Measurements from ENCODE around the gene RNF121. TPM values are rescaled to one million over a fixed set of nuclear protein-coding genes. Genes with fewer than 3 reads are reported as not detected.

RNF121 gene
- total and polyA plus RNA-seq, 12 donors: 8.3 to 25.7 (median 19.2) TPM

DNA sequence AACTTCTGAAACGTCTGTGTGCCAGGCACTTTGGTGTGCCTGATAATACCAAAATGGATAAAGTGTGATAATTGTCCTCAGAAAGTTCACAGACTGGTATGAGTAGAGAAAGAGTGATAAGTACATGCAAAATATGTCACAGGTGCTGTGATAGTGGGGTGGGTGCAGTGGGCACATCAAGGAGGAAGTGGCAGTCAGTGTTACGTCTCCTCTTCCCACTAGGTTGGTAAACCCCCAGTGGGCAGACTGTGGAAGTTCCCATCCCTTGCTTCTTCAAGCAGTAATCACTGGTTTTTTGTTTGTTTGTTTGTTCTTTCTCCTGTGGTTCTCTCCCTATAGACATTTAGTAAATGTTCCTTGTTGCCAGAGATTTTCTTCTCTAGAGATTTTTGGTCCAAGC is 5.4 kb downstream of the RNF121 start:
- WGBS, 2 donors: 43 to 48% methylated on average over 2 of the region's 2 CpGs
- no peak overlapping the region for H3K27ac ChIP-seq
- H3K4me3 ChIP-seq: no peak overlapping the region
- H3K9me3 ChIP-seq: no peaks in the 10 kb centered on the region
- no peak for ATAC-seq
- H3K36me3 ChIP-seq: no peaks in the 10 kb centered on the region
- TF ChIP-seq, protein P1, sequence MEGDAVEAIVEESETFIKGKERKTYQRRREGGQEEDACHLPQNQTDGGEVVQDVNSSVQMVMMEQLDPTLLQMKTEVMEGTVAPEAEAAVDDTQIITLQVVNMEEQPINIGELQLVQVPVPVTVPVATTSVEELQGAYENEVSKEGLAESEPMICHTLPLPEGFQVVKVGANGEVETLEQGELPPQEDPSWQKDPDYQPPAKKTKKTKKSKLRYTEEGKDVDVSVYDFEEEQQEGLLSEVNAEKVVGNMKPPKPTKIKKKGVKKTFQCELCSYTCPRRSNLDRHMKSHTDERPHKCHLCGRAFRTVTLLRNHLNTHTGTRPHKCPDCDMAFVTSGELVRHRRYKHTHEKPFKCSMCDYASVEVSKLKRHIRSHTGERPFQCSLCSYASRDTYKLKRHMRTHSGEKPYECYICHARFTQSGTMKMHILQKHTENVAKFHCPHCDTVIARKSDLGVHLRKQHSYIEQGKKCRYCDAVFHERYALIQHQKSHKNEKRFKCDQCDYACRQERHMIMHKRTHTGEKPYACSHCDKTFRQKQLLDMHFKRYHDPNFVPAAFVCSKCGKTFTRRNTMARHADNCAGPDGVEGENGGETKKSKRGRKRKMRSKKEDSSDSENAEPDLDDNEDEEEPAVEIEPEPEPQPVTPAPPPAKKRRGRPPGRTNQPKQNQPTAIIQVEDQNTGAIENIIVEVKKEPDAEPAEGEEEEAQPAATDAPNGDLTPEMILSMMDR (IDR thresholded peaks at IDR 0.05): no peak
- intact Hi-C loops (cut with DNase I): no loop called here
- no peaks in the 10 kb centered on the region for H3K27me3 ChIP-seq
- DNase-seq: no peak
- H3K4me1 ChIP-seq: peaks cover 0 to 70% (median 43%) of the 10 kb centered on the region in 9 donors

DNA sequence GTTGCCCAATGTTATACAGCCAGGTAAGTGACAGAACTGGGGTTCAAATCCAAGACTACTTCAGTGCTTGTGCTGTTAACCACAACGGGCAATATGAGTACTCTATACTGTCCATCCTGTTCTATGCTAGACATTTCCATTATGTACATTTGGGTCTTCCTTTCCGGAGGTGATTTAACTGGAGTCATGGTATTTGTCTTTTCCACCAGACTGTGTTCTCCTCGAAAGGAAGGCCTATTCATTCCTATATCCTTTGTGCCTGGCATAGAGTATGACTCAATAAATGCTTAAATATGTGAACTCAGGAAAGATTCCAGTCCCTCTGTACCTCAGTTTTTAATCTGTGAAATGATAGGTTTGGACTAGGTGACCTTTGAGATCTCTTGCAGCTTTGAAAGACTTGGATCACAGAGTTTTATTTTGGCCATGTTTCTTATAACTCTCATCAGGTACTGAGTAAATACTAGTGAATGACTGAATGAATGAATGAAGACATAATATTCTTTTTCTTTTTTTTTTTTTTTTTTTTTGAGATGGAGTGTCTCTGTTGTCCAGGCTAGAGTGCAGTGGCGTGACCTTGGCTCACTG is 6.6 kb downstream of the RNF121 start:
- no peaks in the 10 kb centered on the region for H3K27me3 ChIP-seq
- H3K27ac ChIP-seq: no peak overlapping the region
- no peak for ATAC-seq
- no peaks in the 10 kb centered on the region for H3K9me3 ChIP-seq
- H3K4me3 ChIP-seq: no peak overlapping the region
- no peaks in the 10 kb centered on the region for H3K36me3 ChIP-seq
- 86 to 91% methylated on average over 4 of the region's 4 CpGs for WGBS, 2 donors
- intact Hi-C loops (cut with DNase I): no loop called here
- peaks cover 0 to 64% (median 32%) of the 10 kb centered on the region in 9 donors for H3K4me1 ChIP-seq
- DNase-seq: no peak
- TF ChIP-seq, protein P1 (IDR thresholded peaks at IDR 0.05): no peak

DNA sequence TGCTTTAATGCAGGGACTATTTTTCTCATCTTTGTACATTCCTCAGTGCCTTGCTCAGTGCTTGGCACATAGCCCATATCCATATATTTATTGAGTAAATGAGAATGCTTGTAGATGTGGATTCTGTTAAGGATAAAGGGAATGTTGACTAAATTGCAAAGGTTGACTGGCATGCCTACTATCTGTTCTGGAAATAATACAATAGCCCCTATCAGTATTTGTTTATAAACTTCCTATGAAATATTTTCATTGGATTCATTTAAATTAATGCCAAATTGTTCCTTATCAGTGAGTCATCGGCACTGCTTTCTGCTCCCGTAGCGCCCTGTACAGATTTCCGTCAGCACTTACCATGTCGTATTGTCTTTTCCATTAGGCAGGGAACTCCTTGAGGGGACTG is 8.0 kb downstream of the RNF121 start:
- H3K27me3 ChIP-seq: no peaks in the 10 kb centered on the region
- H3K9me3 ChIP-seq: no peaks in the 10 kb centered on the region
- 52 to 53% methylated on average over 5 of the region's 5 CpGs for WGBS, 2 donors
- intact Hi-C loops (cut with DNase I): no loop called here
- DNase-seq (no peak), ATAC-seq (peak in 3 of 8 donors; percentile 16 to 48 (median 40))
- no peak overlapping the region for H3K27ac ChIP-seq
- H3K4me1 ChIP-seq: peaks cover 0 to 55% (median 19%) of the 10 kb centered on the region in 9 donors
- TF ChIP-seq, protein P1 (IDR thresholded peaks at IDR 0.05): no peak
- H3K36me3 ChIP-seq: no peaks in the 10 kb centered on the region
- no peak overlapping the region for H3K4me3 ChIP-seq

DNA sequence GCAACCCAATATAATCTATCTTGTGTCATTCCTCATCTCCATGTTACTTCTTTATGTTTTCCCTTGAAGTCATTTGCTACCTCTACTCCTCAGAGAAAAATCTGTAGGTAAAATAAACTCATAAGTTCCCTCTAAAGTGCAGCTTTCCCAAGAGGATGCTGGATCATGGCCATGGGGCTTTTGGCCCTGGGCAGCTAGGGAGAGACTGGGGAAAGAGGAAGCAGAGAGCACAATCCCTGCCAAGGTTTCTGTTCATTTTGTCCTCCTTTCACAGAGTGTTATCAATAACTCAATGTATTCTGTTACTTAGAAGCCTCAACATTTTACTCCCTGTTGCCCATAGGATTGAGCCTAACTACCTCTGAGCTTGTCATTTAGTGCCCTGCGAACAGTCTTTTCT is 9.0 kb downstream of the RNF121 start:
- no peak for DNase-seq
- Histone ChIP-seq H3K27ac (peak overlapping the region in 1 of 10 donors; percentile 1), H3K4me3 (no peak overlapping the region), H3K9me3 (no peaks in the 10 kb centered on the region), H3K36me3 (no peaks in the 10 kb centered on the region), H3K27me3 (no peaks in the 10 kb centered on the region), H3K4me1 (peaks cover 0 to 51% (median 17%) of the 10 kb centered on the region in 9 donors)
- intact Hi-C loops (cut with DNase I): no loop called here
- ATAC-seq: no peak
- TF ChIP-seq, protein P1 (IDR thresholded peaks at IDR 0.05): no peak
- WGBS, 2 donors: 89 to 95% methylated on average over 1 of the region's 1 CpG

Measured in heart right ventricle (tissue), 16 donors.